Prostate gland (tissue), 2 donors: ENCODE data around the gene UBE4B. TPM values are rescaled to one million over a fixed set of nuclear protein-coding genes. Genes with fewer than 3 reads are reported as not detected.

Source experiments
- DNase-seq: peaks from one replicate; pipeline ENCODE4 v3.0.0-alpha.2; 2019; ENCODE audit warnings: low spot score
- H3K27ac ChIP-seq, 2 donors: fragments of 200-600 bp; sonication (generic); 2 replicates each; pipeline ENCODE4 v1.5.1; 2017 to 2019
- H3K27me3 ChIP-seq: fragments of 200-600 bp; sonication (generic); replicated peaks from 2 replicates; pipeline ENCODE4 v1.5.1; 2019; ENCODE audit not compliant: insufficient read depth
- H3K36me3 ChIP-seq, 2 donors: fragments of 200-600 bp; sonication (generic); 1 replicate in 1 of 2; 2 replicates in 1 of 2; pipeline versions ENCODE4 v1.5.1 to v1.8.1; 2017 to 2019
- H3K4me1 ChIP-seq: fragments of 200-600 bp; sonication (generic); replicated peaks from 2 replicates; pipeline ENCODE4 v1.5.1; 2019
- H3K4me3 ChIP-seq, 2 donors: fragments of 200-600 bp; sonication (generic); 2 replicates each; pipeline ENCODE4 v1.5.1; 2017 to 2019
- H3K9me3 ChIP-seq: fragments of 200-600 bp; sonication (generic); 2 replicates; pipeline ENCODE4 v1.5.1; 2017
- POLR2A ChIP-seq: fragments of 450-650 bp; IDR thresholded peaks from one replicate; pipeline ENCODE4 v1.6.1; 2016; ENCODE audit warnings: antibody characterized with exemption, mild to moderate bottlenecking
- POLR2AphosphoS5 ChIP-seq: sonication (generic); formaldehyde crosslinking; IDR thresholded peaks from one replicate; pipeline ENCODE4 v1.6.1; 2017; ENCODE audit warnings: antibody characterized with exemption
- WGBS: methylation state at CpG from one replicate; pipeline ENCODE4 v1.1.5; 2018; 5-methylcytosine and 5-hydroxymethylcytosine counted together
- intact Hi-C: fragments of 100-400 bp; cut with DNase I; formaldehyde crosslinking; loops from one replicate; pipeline ENCODE4 v1.14.2; 2022
- total RNA-seq, 2 donors: library from RNA; depleted of rRNA; stranded (reverse); fragments of >200 nt; gene quantifications; one replicate each; pipeline ENCODE4 v1.1.0, GENCODE V29; 2016
- TF ChIP-seq, protein P1 (sequence below), 4 experiments: fragments of 200-600 bp in 2 of 4; fragments of 450-650 bp in 2 of 4; sonication (generic) in 2 of 4; IDR thresholded peaks; 1 replicate in 3 of 4; 2 replicates in 1 of 4; pipeline ENCODE4 v1.5.1; 2016 to 2019; ENCODE audit warnings: antibody characterized with exemption in 4 of 4, mild to moderate bottlenecking in 2 of 4, moderate library complexity in 2 of 4

Gene UBE4B
- total RNA-seq, 2 donors from 2014 or later, result 49.0 to 68.1 TPM

- peaks cover 2 to 3% of the 10 kb centered on the region in 2 donors for H3K36me3 ChIP-seq
- no peaks in the 10 kb centered on the region for H3K9me3 ChIP-seq
- WGBS, result 87% methylated on average over 8 of the region's 8 CpGs
- H3K27me3 ChIP-seq, result no peaks in the 10 kb centered on the region
- intact Hi-C loops, result no loop called here
- no peak overlapping the region for H3K27ac ChIP-seq
- H3K4me3 ChIP-seq, result no peak overlapping the region
- no peaks in the 10 kb centered on the region for H3K4me1 ChIP-seq
- DNase-seq, result no peak
- TF ChIP-seq POLR2AphosphoS5 (no peak), POLR2A (no peak)
- TF ChIP-seq, protein P1, sequence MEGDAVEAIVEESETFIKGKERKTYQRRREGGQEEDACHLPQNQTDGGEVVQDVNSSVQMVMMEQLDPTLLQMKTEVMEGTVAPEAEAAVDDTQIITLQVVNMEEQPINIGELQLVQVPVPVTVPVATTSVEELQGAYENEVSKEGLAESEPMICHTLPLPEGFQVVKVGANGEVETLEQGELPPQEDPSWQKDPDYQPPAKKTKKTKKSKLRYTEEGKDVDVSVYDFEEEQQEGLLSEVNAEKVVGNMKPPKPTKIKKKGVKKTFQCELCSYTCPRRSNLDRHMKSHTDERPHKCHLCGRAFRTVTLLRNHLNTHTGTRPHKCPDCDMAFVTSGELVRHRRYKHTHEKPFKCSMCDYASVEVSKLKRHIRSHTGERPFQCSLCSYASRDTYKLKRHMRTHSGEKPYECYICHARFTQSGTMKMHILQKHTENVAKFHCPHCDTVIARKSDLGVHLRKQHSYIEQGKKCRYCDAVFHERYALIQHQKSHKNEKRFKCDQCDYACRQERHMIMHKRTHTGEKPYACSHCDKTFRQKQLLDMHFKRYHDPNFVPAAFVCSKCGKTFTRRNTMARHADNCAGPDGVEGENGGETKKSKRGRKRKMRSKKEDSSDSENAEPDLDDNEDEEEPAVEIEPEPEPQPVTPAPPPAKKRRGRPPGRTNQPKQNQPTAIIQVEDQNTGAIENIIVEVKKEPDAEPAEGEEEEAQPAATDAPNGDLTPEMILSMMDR (IDR thresholded peaks at IDR 0.05), result no peak
Measured at GRCh38 chr1:10171995-10172669, 139.4 kb downstream of the UBE4B start.

- no peak for TF ChIP-seq POLR2A
- no peak for TF ChIP-seq POLR2AphosphoS5
- TF ChIP-seq, protein P1 (IDR thresholded peaks at IDR 0.05), result no peak
- Histone ChIP-seq H3K36me3 (no peaks in the 10 kb centered on the region), H3K4me3 (no peak overlapping the region), H3K4me1 (no peaks in the 10 kb centered on the region), H3K27ac (no peak overlapping the region), H3K9me3 (no peaks in the 10 kb centered on the region), H3K27me3 (no peaks in the 10 kb centered on the region)
- 69% methylated on average over 10 of the region's 10 CpGs for WGBS
- intact Hi-C loops, result no loop called here
- no peak for DNase-seq
Measured at GRCh38 chr1:10173582-10173981, 140.8 kb downstream of the UBE4B start.

- Histone ChIP-seq H3K27me3 (no peaks in the 10 kb centered on the region), H3K27ac (no peak overlapping the region), H3K36me3 (peaks cover 0 to 9% of the 10 kb centered on the region in 2 donors), H3K4me1 (no peaks in the 10 kb centered on the region), H3K9me3 (no peaks in the 10 kb centered on the region), H3K4me3 (no peak overlapping the region)
- WGBS, result 44% methylated on average over 5 of the region's 5 CpGs
- DNase-seq, result no peak
- intact Hi-C loops, result no loop called here
- TF ChIP-seq POLR2A, result no peak
- TF ChIP-seq, protein P1 (IDR thresholded peaks at IDR 0.05), result no peak
- TF ChIP-seq POLR2AphosphoS5, result no peak
Measured at GRCh38 chr1:10177876-10178275, 145.1 kb downstream of the UBE4B start.

DNA sequence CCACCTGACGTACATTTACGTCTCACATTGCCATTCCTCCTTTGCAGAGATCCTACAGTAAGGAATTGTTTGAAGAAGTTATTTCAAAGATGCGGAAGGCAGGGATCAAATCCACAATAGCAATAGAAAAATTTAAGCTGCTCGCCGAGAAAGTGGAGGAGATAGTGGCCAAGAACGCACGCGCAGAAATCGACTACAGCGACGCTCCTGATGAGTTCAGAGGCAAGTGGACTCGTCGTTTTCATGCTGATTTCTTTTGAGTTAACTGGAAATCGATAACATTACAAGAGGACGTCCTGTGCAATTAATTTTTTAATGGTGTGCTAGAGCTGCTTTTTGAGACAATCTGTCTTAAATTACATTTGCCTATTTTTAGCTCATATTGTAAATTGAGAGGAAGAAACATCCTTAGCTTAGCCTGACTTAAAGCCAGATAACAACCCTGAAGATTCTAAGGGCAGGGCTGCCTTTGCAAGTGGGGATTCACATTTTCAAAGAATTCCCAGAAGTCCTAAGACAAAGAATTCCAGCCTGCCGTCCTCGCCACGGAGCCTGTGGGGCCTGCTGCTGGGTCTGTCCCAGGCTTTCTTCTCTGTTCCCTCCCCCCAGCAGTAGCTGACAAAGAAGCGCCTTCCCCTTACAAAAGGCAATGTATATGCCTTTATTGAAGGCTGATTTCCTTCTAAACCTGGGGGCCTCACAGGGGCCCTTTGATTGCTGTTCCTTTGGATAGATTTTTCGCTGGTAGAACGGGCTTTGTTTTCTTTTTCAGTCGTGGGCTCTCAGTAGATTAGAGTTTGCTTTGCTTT lies 146.0 kb downstream of the UBE4B start:
- TF ChIP-seq POLR2A, result no peak
- no peak for TF ChIP-seq POLR2AphosphoS5
- TF ChIP-seq, protein P1 (IDR thresholded peaks at IDR 0.05), result no peak
- intact Hi-C loops, result no loop called here
- no peak overlapping the region for H3K27ac ChIP-seq
- H3K36me3 ChIP-seq, result peaks cover 0 to 9% of the 10 kb centered on the region in 2 donors
- H3K4me1 ChIP-seq, result no peaks in the 10 kb centered on the region
- no peaks in the 10 kb centered on the region for H3K27me3 ChIP-seq
- 50% methylated on average over 22 of the region's 22 CpGs for WGBS
- DNase-seq, result no peak
- no peak overlapping the region for H3K4me3 ChIP-seq
- H3K9me3 ChIP-seq, result no peaks in the 10 kb centered on the region
